Mesothelial cell of epicardium (in vitro differentiated cells): Measurements from ENCODE around the gene C14orf180. TPM values are rescaled to one million over a fixed set of nuclear protein-coding genes. Genes with fewer than 3 reads are reported as not detected.

Experiments
- DNase-seq, 2 experiments: peaks; one replicate each; pipeline ENCODE4 v3.0.0; 2021; ENCODE audit warnings: low spot score in 2 of 2; ENCODE audit not compliant: unreplicated experiment in 2 of 2
- H3K27ac Mint-ChIP-seq: 2 replicates; pipeline ENCODE4 v1.8.0; 2021; ENCODE audit warnings: mixed read lengths
- H3K27me3 Mint-ChIP-seq: 2 replicates; pipeline ENCODE4 v1.8.0; 2021; ENCODE audit warnings: low read depth, mixed read lengths
- H3K36me3 Mint-ChIP-seq: 2 replicates; pipeline ENCODE4 v1.8.0; 2021; ENCODE audit warnings: mixed read lengths
- H3K4me1 Mint-ChIP-seq: 2 replicates; pipeline ENCODE4 v1.8.0; 2021; ENCODE audit warnings: mixed read lengths
- H3K4me3 Mint-ChIP-seq: 2 replicates; pipeline ENCODE4 v1.8.0; 2021; ENCODE audit warnings: mild to moderate bottlenecking, moderate library complexity, mixed read lengths
- H3K9me3 Mint-ChIP-seq: 2 replicates; pipeline ENCODE4 v1.8.0; 2021; ENCODE audit warnings: mixed read lengths
- total RNA-seq: library from RNA; stranded (reverse); gene quantifications from 3 replicates; pipeline ENCODE4 v1.2.1, GENCODE V29; 2021
- TF ChIP-seq, protein P1 (sequence below): fragments of 200-600 bp; sonication (generic); IDR thresholded peaks from one replicate; pipeline ENCODE4 v1.5.0; 2021; ENCODE audit warnings: antibody characterized with exemption; ENCODE audit not compliant: unreplicated experiment

Gene C14orf180
- total RNA-seq, 1 donor from 2014 or later = 0.36 TPM

DNA sequence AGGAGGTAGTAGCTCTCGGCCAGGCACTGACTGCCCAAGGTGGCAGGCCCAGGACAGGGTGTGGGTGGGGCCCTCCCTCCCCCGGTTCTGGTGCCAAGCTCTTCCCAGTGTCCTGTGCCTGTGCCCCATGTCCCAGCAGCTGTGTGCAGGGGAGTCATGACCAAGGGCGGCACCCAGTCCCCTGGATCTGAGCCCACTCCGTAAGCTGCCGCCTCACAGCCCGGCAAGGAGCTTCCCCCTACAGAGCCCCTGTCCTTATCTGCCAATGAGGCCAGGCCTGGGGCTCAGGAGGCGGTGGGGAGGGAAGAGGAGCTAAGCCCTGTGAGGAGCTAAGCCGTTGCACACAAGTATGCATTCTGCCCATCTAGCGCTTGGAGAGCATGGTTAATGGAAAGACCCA, 5.6 kb upstream of the C14orf180 start:
- Mint-ChIP-seq H3K9me3 (no peaks in the 10 kb centered on the region), H3K36me3 (no peaks in the 10 kb centered on the region), H3K4me3 (peak overlapping the region; percentile 37), H3K4me1 (peaks cover 55% of the 10 kb centered on the region), H3K27me3 (peaks cover 3% of the 10 kb centered on the region), H3K27ac (peak overlapping the region; percentile 78)
- TF ChIP-seq, protein P1, sequence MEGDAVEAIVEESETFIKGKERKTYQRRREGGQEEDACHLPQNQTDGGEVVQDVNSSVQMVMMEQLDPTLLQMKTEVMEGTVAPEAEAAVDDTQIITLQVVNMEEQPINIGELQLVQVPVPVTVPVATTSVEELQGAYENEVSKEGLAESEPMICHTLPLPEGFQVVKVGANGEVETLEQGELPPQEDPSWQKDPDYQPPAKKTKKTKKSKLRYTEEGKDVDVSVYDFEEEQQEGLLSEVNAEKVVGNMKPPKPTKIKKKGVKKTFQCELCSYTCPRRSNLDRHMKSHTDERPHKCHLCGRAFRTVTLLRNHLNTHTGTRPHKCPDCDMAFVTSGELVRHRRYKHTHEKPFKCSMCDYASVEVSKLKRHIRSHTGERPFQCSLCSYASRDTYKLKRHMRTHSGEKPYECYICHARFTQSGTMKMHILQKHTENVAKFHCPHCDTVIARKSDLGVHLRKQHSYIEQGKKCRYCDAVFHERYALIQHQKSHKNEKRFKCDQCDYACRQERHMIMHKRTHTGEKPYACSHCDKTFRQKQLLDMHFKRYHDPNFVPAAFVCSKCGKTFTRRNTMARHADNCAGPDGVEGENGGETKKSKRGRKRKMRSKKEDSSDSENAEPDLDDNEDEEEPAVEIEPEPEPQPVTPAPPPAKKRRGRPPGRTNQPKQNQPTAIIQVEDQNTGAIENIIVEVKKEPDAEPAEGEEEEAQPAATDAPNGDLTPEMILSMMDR = no peak
- peak in 1 of 2 experiments; percentile 71 for DNase-seq

DNA sequence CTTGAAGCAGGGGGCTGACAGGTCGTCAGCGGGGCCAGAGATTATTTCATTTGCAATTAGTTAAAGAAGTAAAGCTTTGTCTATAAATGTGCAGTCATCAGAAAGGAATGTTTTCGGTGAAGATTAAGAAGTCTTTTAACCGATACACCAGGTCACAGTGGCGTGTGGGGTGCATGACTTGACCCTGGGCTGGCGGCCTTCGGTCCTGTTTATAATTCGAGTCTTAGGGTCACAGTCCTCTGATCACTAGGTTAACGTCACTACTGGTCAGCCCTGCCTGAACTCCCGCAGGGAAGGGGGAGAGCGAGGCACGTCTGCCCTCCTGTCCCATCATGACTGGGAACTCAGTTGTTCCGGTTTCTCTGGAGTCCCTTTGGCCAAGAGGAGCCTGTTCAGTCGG, 5.0 kb upstream of the C14orf180 start:
- peak overlapping the region; percentile 37 for H3K4me3 Mint-ChIP-seq
- H3K4me1 Mint-ChIP-seq = peaks cover 52% of the 10 kb centered on the region
- TF ChIP-seq, protein P1 = no peak
- H3K9me3 Mint-ChIP-seq = no peaks in the 10 kb centered on the region
- no peak for DNase-seq
- no peaks in the 10 kb centered on the region for H3K27me3 Mint-ChIP-seq
- H3K36me3 Mint-ChIP-seq = no peaks in the 10 kb centered on the region
- H3K27ac Mint-ChIP-seq = peak overlapping the region; percentile 78

DNA sequence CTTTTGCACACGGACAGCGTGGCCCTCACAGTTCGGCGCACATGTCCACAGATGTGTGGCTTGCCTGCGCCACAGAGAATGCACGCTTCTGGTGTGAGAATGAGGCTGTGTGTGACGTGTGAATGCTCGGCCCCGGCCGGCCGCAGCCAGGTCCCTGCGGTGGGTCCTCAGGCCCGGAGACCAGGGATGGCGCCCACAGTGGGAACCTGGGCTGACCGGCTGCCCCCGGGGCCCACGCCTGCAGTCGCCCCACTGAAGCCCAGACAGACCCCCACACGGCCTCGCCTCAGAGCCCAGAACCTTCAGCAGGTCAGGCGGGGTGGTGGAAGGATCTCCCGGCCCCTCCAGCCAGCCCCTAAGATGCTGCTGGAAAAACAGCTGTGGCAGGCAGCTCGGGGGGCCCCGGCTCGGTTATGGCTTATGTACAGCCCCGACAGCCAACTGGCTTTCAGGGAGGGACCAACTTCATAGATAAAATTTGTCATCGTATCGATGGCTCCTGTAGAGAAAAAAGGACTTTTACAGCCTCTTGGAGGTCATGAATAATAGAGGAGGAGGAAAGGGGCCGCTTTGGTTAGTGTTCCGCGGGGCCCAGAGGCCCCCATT, 4.5 kb upstream of the C14orf180 start:
- Mint-ChIP-seq H3K4me3 (no peak overlapping the region), H3K36me3 (no peaks in the 10 kb centered on the region), H3K27me3 (no peaks in the 10 kb centered on the region), H3K4me1 (peaks cover 51% of the 10 kb centered on the region), H3K27ac (peak overlapping the region; percentile 71), H3K9me3 (no peaks in the 10 kb centered on the region)
- TF ChIP-seq, protein P1 = no peak
- no peak for DNase-seq

DNA sequence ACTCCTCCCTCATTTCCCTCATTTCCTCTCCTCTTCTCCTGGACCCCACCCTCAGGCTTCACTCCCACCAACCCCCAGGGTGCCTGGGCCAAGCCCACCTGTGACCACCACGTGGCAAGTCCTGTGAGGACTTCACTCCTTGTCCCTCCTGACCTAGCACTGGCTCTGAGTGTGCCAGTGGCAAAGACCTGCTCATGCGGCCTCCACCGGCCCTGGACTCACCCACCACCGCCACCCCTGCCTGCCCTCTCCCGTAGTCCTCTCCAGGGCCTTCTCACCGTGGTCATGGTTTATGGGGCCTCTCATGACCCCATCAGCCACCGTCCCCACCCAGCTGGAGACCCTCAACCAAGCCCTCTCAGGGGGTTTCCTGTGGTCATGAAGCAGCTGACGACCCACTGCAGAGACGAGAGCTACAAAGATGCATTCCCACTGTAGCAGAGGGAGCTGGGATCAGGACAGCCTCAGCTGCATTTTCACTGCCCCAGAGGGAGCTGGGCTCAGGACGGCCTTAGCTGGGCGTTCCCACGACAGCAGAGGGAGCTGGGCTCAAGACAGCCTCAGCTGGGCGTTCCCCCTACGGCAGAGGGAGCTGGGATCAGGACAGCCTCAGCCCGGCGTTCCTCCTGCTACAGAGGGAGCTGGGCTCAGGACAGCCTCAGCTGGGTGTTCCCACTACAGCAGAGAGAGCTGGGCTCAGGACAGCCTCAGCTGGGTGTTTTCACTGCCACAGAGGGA, 3.2 kb upstream of the C14orf180 start:
- no peaks in the 10 kb centered on the region for H3K27me3 Mint-ChIP-seq
- peaks cover 51% of the 10 kb centered on the region for H3K4me1 Mint-ChIP-seq
- no peaks in the 10 kb centered on the region for H3K9me3 Mint-ChIP-seq
- no peaks in the 10 kb centered on the region for H3K36me3 Mint-ChIP-seq
- no peak overlapping the region for H3K4me3 Mint-ChIP-seq
- peak overlapping the region; percentile 39 for H3K27ac Mint-ChIP-seq
- DNase-seq = no peak
- TF ChIP-seq, protein P1 = no peak

DNA sequence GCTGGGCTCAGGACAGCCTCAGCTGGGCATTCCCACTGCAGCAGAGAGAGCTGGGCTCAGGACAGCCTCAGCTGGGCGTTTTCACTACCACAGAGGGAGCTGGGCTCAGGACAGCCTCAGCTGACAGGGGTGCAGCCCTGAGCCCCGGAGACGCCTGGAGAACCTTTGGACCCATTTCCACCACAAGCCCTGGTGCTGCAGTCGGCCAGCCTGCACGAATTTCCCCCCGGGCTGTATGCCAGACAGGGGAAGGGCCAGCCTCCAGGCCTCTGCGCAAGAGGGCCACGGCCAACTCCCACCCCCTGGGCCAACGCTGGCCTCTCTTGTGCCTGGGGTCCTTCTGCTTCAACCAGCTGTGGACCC, 2.6 kb upstream of the C14orf180 start:
- peak overlapping the region; percentile 16 for H3K27ac Mint-ChIP-seq
- no peaks in the 10 kb centered on the region for H3K36me3 Mint-ChIP-seq
- H3K9me3 Mint-ChIP-seq = no peaks in the 10 kb centered on the region
- H3K4me3 Mint-ChIP-seq = no peak overlapping the region
- TF ChIP-seq, protein P1 = no peak
- no peaks in the 10 kb centered on the region for H3K27me3 Mint-ChIP-seq
- DNase-seq = no peak
- peaks cover 53% of the 10 kb centered on the region for H3K4me1 Mint-ChIP-seq
